HTERT RPE-1 (cell line): ENCODE results near the gene FAM210B.
"Not testable (repeated sequence)": the region's sequence is repeated elsewhere in the genome, so short reads cannot be mapped to it uniquely, and the experiment has no call there.

Source experiments
- in situ Hi-C: fragments of 300-500 bp; cut with MboI; formaldehyde crosslinking; loops from 4 replicates; pipeline ENCODE4 v1.14.3; 2020; ENCODE audit warnings: low sequenced_read_pairs

Gene FAM210B

DNA sequence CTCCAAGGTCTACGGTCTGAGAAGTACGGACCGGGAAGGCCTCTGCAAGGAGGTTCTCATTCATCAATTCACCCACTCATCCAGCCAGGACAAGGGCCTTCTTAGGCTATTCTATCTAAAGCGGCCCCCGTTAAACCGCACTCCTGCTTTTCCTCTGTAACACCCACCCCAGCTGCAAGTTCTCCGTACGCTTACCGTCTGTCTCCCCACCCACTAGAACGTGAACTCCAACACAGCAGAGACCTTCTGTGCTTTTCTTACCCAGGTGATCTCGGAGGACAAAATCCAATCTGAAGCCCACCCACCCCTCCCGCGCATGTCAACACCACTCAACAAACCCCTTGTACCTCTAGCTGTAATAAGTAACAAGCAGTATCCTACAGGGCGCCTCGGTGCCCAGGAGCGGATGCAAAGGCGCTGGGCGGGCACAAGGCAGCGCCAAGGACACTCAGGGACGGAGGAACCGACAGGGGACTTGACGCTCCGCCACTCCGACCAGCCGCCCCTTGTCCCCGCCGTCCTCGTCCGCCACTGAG, 32.9 kb downstream of the FAM210B start:
- in situ Hi-C loops, result no loop called here

DNA sequence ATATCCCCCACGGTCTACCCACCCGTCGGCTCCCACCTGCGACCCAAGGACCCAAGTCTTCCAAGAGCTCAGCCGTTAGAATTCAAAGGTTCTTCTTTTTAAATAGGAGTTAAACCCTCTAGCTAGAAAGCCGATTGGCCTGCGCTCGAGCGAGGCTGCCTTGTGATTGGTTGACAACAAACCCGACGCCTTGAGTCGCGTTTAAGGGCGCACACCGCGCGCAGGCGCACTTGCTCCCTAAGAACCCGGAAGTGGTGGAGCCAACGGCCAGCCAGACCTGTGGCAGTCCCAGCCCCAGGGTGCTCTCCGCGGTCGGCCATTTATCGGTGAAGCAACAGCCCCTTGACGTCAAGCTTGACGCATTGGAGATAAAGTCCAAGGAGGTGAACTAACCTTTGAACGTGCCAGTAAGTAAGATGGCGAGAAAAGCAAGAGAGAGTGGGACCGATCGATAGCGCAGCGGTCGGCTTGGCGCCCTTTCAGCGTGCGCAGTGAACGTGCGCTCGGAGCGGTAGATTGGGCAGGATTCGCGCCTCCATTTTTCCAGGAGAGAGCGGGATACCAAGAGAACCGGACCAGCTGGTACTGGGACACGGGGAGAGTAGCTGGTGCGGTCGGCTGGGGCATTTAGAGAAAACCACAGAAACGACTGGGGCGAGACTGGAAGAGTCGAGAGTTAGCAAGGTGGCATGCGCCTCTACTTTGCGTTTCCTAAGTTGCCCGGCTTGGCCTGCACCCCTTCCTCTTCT, 33.5 kb downstream of the FAM210B start, which contains the start of the genes AURKA and CSTF1:
Gene AURKA (minus strand): TSS at position 84 of the 749 bp plus-strand sequence. CDS start 4,018 bp downstream, outside the sequence.
Gene CSTF1 (plus strand): TSS at position 514 of the 749 bp plus-strand sequence. CDS start 2,908 bp downstream, outside the sequence.
- in situ Hi-C loops, result no loop called here

DNA sequence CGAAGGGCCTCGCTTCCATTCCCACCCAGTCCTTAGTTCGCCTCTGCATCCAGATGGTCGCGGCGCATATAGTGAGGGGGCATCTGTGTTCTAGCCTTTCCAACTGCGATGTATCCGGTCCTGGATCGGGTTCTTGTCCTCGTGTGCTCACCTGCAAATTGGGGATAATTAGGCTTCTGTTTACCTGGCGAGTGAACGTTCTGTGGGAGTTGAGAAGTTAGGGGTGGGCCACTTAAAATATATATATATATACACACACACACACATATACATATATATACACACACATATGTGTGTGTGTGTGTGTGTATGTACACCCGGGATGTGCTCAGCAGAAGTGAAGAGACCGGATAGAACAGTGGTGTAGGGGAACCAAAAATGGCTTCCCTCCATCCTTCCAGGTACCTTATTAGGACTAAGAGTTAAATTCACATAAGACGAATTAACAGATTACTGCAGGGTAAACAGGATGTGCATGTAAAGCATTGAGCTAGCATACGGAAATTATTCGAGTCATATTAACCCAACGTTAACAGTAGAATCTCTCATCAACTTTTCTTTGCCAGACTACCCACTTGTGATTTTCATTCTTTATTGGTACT, 34.2 kb downstream of the FAM210B start:
- in situ Hi-C loops, result no loop called here

DNA sequence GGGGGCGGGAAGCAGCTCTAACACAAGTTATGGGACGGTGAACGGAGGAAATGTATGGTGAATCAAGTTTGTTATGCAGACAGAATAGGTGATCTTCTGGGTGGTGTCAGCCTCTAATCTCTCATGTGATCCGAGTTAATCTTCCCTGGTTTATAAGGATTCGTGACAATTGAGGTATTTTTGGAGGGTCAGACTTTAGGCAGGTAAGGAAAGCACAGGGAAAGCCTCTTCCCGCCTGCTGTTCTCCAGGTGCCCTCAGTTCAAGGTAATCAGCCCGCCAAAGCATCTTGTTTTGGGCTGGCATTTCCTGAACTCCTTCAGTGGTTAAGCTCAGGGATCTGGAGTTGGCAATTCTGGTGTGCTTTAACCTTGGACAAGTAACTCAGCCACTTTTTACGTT, 34.9 kb downstream of the FAM210B start:
- in situ Hi-C loops, result no loop called here

DNA sequence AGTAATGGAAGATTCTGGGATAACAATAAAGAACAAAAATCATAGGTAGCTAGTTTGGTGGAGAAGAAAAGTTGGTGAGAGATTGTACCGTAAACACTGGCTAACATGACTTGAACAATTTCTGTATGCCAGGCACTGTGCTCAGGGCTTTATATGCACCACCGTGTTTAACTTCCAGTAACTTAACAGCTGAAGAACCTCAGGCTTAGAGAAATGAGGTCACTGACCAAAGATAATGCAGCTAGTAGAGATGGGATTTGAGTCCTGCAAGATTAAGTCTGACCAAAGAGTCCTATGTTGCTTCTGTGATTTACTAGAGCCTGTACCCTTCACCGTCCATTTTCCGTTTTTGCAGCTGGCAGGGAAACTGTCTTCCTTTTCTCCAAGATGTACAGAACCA, 36.4 kb downstream of the FAM210B start:
- in situ Hi-C loops, result no loop called here

DNA sequence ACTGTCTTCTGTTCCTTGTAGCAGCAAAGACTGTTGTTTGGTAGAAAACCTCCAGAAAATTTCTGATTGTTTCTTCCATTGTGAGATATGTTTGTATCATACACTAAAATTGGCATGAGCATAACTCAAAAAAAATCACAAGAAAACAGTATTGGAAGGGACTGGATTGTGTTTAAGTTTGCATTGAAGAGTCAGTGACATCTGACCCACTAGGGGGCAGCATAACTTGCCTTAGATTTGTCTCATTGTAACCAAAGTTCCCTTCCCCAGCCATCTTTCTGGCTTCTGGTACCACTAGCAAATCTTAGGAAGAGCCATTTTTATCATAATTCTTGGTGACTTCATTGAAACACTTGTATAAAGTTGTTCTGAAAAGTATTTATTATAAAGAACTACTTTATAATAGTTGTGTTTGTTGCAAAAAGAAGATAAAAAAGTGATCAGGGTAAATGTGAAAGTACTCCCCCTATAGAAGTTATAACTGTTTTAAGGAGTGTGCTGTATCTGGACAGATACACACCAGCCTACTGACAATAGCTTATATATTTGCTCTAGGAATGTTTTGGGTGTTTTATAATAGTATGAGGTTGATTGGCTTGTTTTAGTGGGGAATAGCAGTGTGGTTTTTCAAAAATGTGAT, 41.3 kb downstream of the FAM210B start:
- in situ Hi-C loops, result no loop called here

DNA sequence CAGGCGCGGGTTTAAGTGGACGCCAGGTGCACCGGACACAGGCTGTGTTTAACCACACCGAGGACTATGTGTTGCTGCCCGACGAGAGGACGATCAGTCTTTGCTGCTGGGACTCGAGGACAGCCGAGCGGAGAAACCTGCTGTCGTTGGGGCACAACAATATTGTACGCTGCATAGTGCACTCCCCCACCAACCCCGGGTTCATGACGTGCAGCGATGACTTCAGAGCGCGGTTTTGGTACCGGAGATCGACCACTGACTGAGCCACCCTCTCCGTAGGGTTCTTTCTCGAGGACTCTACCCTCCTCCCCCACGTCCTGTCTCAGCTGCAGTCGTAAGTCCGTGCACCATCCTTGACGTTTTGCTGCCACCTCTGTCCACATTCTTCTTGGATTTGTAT, 44.7 kb downstream of the FAM210B start:
- in situ Hi-C loops, result no loop called here

DNA sequence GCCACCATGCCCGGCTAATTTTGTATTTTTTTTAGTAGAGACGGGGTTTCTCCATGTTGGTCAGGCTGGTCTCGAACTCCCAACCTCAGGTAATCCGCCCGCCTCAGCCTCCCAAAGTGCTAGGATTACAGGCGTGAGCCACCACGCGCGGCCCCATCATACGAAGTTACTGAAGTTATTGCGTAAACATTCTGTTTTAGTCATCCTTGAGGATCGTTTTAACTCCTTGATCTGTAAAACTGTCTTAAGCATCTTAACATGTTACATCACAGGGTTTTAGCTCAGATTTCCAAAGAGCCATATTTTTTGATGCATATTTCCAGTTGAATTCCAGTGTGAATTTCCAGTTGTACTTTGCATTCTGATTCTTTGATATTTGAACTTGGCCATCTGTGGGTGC, 46.6 kb downstream of the FAM210B start:
- in situ Hi-C loops, result not testable (repeated sequence)

DNA sequence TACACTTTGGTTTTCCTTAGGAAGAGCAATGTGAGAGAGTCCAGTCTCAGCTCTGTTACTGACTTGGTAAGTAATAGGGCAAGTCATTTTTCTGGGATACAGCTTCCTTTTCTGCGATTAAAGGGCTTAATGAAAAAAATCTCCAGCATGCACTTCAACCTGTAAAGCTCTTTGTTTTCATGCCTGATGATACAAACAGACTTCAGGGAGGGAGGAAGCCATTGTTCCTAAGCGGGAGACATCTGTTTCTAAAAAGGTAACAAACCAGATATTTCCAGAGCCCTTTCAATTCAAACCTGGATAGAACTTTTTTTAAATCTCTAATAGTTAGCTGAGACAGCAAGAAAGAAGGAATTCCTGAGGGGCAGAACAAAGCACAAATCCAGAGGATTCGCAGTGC, 48.1 kb downstream of the FAM210B start:
- in situ Hi-C loops, result no loop called here

DNA sequence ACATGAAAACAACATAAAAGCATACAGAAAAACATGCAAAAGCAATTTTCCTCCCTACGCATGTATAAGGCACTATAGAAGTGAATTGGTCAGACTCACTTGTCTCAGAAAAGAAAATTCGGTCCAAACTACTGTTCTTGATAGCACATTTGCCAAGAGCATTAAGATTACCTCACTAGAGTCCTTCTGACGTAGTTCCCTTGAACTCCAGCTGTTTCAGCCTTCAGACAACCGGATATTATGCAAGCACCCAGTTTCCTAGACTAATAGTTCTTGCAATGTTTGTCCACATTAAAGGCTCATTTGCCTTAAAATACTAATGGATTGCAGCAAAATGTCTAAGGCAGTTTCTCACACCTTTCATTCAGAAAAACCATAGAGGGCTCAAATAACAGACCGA, 50.7 kb downstream of the FAM210B start:
- in situ Hi-C loops, result no loop called here

DNA sequence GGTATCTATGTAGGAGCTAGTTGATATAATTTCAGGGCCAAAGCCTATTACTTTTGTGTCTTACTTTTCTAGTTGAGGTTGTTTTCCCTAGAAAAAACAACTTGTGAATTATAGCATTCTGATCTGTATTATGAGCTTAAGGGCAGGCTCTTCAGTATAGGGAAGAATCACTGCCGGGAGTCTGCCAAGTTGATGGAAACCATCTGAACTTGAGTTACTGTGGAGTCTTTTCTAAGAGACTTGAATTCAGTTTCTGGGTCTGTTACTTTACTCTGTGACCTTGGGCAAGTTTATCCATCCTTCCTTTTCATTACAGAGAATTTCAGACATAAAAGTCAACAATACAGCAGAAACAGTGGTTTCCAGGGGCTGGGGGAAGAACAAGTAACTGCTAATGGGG, 51.2 kb downstream of the FAM210B start:
- in situ Hi-C loops, result no loop called here

DNA sequence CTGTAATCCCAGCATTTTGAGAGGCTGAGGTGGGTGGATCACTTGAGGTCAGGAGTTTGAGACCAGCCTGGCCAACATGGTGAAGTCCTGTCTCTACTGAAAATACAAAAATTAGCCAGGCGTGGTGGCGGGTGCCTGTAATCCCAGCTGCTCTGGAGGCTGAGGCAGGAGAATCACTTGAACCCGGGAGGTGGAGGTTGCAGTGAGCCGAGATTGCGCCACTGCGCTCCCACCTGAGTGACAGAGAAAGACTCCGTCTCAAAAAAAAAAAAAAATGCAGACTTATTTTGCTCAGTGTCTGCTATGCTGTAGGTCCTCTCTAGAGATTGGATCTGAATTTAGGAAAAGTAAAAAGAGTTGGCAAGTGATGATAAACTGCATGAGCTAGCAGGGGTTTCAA, 52.5 kb downstream of the FAM210B start:
- in situ Hi-C loops, result not testable (repeated sequence)

DNA sequence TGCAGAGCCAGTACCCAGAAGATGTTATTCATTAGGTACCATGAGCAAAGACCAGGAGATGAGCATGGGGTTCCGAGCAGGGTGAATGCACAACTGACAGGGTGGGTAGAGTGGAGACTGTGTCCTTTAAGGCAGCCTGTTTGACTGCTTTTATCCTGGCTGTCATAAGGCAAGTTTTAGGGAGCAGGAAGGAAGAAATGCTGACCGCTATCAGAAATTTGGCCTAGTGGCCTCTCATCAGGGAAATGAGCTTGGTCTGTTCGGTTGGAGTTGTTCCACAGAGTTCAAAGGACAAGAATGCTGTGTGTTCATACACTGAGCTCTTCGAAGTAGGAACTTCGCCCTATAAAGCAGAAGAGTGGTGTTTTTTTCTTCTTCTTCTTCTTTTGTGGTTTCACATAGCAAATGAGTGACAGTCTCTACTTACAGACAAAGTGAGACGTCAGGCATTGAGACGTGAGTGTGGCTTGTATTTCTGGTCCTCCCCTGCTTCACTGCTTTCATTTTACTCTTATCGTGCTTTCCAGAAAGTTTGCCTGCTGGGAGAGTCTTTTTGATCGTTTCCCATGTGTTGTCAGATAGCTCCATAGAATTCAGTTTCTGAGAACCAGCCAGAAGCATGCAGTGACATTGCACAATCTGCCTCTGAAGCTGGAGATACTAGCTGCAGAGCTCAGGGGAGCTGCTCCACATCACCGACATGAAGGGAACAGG, 53.1 kb downstream of the FAM210B start, which contains the start of gene CASS4:
Gene CASS4 (plus strand): TSS at position 502 of the 714 bp plus-strand sequence. CDS start 199 bp downstream, at position 701.
- in situ Hi-C loops, result no loop called here

DNA sequence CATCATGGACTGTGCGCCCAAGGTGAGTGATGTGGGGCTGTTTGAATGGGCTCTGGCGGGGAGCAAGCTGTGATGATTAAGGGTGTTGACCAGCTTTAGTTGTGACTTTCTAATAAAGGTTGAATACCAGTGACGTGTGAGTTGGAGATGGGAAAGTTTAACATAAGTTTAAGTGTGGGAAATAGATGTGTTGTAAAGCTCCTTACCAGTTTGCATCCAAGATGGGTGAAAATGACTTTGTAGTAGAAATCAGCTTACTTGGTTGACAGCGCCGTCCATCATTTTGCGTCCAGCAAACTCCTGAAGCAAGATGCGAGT, 53.7 kb downstream of the FAM210B start:
- in situ Hi-C loops, result no loop called here

DNA sequence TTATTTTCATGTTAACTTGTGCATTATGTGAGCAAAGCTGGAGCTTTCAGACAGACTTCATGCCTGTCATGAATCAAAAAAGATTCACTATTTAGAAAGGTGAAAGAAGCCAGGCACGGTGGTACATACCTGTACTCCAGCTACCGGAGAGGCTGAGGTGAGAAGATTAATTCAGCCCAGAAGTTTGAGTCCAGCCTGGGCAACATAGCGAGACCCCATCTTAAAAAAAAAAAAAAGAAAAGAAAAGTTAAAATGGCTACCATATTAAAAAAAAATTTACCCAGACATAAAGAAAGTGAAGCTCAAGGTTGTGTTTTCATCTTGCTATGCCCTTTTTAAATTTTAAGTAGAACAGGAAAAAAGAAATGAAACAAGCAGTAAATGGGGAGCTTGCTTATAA, 54.2 kb downstream of the FAM210B start:
- in situ Hi-C loops, result no loop called here

DNA sequence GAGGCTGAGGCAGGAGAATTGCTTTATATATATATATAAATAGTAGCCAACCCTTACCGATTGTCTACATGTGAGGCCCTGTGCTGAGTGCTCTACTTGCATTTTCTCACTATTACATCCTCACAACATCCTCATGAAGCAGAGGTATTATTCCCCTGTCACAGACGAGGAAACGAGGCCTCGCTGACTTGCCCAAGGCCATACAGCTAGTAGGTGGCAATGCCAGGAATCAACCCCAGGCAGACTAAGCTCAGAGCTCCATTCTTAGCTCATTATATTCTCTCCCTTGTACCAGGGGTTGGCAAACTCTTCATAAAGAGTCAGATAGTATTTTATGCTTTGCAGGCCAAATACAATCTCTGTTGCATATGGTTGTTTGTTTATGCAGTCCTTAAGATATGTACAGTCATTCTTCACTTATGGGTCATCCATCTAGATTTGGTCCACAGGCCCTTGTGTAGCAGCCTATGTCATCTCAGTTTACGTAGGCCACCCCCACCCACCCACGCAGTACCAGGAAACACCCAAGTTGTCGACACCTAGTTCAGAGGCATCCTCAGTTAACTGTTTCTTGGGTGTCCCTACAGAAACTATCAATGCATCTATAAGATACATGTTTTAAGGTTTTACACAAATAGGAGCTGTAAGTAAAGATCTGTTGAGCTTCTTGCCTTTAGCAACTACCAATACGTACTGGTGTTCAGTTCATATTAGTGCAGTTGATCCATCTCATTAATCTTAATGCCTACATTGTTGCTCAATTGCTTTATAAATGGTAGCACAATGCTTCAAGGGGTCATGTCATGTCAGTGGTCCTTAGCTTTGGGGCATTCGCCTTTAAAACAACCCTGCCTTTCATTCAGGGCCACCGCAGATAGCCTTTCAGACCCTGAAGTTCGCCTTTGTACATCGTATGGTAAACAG, 56.3 kb downstream of the FAM210B start:
- in situ Hi-C loops, result no loop called here

DNA sequence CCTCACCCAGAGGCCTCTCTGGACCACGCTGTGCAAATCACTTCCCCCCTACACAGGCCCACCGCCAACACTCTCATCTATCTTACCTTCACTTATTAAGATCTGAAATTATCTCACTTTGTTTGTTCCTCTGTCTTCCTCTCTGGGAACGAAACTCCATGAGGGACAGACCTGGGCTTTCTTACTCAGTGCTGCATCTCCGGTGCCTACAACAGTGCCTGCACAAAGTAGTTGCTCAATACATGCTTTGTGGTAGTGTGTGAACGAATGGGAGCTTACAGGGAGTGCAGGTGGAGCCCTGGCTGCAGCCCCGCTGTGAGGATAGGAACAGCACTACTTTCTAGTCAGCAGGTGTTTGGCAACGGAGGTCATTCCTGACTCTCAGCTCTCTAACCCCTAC, 58.6 kb downstream of the FAM210B start:
- in situ Hi-C loops, result no loop called here

DNA sequence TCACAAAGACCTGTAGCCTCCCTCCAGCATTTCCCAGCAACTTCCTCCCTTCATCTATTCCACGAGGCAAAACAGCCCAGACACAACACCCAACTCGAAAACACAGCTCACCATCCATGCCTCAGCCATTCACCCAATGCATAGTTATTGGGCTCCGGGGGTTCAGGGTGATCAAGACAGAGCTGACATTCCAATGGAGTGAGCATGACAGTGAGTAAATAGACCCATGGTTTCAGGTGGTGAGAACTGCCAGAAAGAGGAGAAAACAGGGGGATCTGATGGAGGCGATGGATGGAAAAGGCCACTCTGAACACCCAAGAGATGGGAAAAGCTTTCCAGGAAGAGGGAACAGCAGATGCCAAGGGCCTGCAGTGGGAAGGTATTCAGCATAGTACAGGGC, 59.1 kb downstream of the FAM210B start:
- in situ Hi-C loops, result no loop called here
